HCT116 (cell line): ENCODE measurements around the gene FGF8.

ENCODE experiments used
- CEBPB ChIP-seq: IDR thresholded peaks from 2 replicates; pipeline ENCODE4 v1.6.1; 2012; ENCODE audit warnings: low read depth
- CTCF ChIP-seq, 3 experiments: fragments of 200-600 bp in 1 of 3; sonication (generic) in 1 of 3; IDR thresholded peaks in 2 of 3; conservative IDR thresholded peaks in 1 of 3; 2 replicates each; pipeline ENCODE4 v1.5.1; 2012 to 2017; ENCODE audit warnings: low read depth in 2 of 3, low read length in 2 of 3, antibody characterized with exemption in 1 of 3, borderline replicate concordance in 1 of 3, control low read depth in 1 of 3, mild to moderate bottlenecking in 1 of 3, mixed read lengths in 1 of 3, mixed run types in 1 of 3, moderate library complexity in 1 of 3; ENCODE audit not compliant: insufficient read depth in 1 of 3
- EZH2phosphoT487 ChIP-seq: fragments of 200-600 bp; IDR thresholded peaks from 2 replicates; pipeline ENCODE4 v1.6.1; 2018; ENCODE audit warnings: antibody characterized with exemption, borderline replicate concordance
- JUND ChIP-seq: IDR thresholded peaks from 2 replicates; pipeline ENCODE4 v1.6.1; 2012
- POLR2A ChIP-seq: IDR thresholded peaks from 2 replicates; pipeline ENCODE4 v1.7.0; 2011; ENCODE audit warnings: borderline replicate concordance; ENCODE audit not compliant: insufficient read depth, insufficient read length; ENCODE audit errors: extremely low read depth
- POLR2AphosphoS5 ChIP-seq: IDR thresholded peaks from 2 replicates; pipeline ENCODE4 v1.6.1; 2011; ENCODE audit warnings: mild to moderate bottlenecking, low read depth, low read length, moderate library complexity
- ZBTB33 ChIP-seq: IDR thresholded peaks from 2 replicates; pipeline ENCODE4 v1.6.1; 2011; ENCODE audit warnings: mild to moderate bottlenecking, low read length, moderate library complexity; ENCODE audit not compliant: insufficient replicate concordance; ENCODE audit errors: extremely low read depth
- ZNF274 ChIP-seq: fragments of 200-500 bp; sonication (Bioruptor generic); IDR thresholded peaks from 2 replicates; pipeline ENCODE4 v1.6.1; 2014; ENCODE audit warnings: mild to moderate bottlenecking, low read depth, low read length, inconsistent platforms

- no peak for TF ChIP-seq JUND
- no peak for TF ChIP-seq POLR2AphosphoS5
- TF ChIP-seq ZNF274: no peak
- TF ChIP-seq ZBTB33: no peak
- TF ChIP-seq CTCF (IDR thresholded peaks at IDR 0.05 in 2 of 3, conservative IDR thresholded peaks at IDR 0.05 in 1 of 3; ENCODE audit: borderline replicate concordance in 1 of 3, insufficient read depth in 1 of 3, low read depth in 2 of 3, low read length in 2 of 3): no peak
- TF ChIP-seq CEBPB: no peak
- TF ChIP-seq EZH2phosphoT487: no peak
- TF ChIP-seq POLR2A: no peak
Observed at GRCh38 chr10:101818872-101819633, 43.1 kb upstream of the FGF8 start.
